Measurements from ENCODE around the gene STARD4. TPM values are rescaled to one million over a fixed set of nuclear protein-coding genes. Genes with fewer than 3 reads are reported as not detected.

Gene STARD4
- total RNA-seq, 1 experiment from 2014 or later, result 48.5 TPM

- ATAC-seq, result no peak
- Mint-ChIP-seq H3K27ac (peak overlapping the region; percentile 100), H3K27me3 (ENCODE audit: low read depth) (no peaks in the 10 kb centered on the region), H3K9me3 (no peaks in the 10 kb centered on the region), H3K4me1 (peaks cover 47% of the 10 kb centered on the region), H3K4me3 (peak overlapping the region; percentile 95), H3K36me3 (no peaks in the 10 kb centered on the region)
- TF ChIP-seq, protein P1, sequence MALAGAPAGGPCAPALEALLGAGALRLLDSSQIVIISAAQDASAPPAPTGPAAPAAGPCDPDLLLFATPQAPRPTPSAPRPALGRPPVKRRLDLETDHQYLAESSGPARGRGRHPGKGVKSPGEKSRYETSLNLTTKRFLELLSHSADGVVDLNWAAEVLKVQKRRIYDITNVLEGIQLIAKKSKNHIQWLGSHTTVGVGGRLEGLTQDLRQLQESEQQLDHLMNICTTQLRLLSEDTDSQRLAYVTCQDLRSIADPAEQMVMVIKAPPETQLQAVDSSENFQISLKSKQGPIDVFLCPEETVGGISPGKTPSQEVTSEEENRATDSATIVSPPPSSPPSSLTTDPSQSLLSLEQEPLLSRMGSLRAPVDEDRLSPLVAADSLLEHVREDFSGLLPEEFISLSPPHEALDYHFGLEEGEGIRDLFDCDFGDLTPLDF (CRISPR knock-in tag; IDR thresholded peaks at IDR 0.05), result no peak
- CTCF ChIA-PET, result interaction anchor here (1.3 to 3.5 kb wide), 3 partner anchors 12 to 52 kb away, joined by 3 to 21 read pairs (median 4); no protein-coding TSS in a partner anchor
- no peak for DNase-seq (ENCODE audit: low spot score)
- POLR2A ChIA-PET, result no interaction called here
These were observed 791 bp upstream of the STARD4 start for GRCh38 chr5:111513131-111513520.

GRCh38 chr5:111511831-111512374, 432 bp downstream of the STARD4 start:
- Mint-ChIP-seq H3K27ac (peak overlapping the region; percentile 97), H3K4me3 (peak overlapping the region; percentile 95), H3K4me1 (peaks cover 58% of the 10 kb centered on the region), H3K27me3 (ENCODE audit: low read depth) (no peaks in the 10 kb centered on the region), H3K9me3 (no peaks in the 10 kb centered on the region), H3K36me3 (no peaks in the 10 kb centered on the region)
- ChIA-PET POLR2A (interaction anchor here (0.6 to 2.0 kb wide), 6 partner anchors 19 to 247 kb away, joined by 3 to 6 read pairs (median 3); partner anchors contain the start of gene NREP), CTCF (interaction anchor here (1.3 to 3.5 kb wide), 3 partner anchors 13 to 50 kb away, joined by 3 to 21 read pairs (median 4); no protein-coding TSS in a partner anchor)
- ATAC-seq (peak; percentile 35), DNase-seq (ENCODE audit: low spot score) (peak; percentile 63)
- TF ChIP-seq ZNF263 (CRISPR knock-in tag; IDR thresholded peaks at IDR 0.05; ENCODE audit: low read depth) (no peak), CBFB (CRISPR knock-in tag; IDR thresholded peaks at IDR 0.05; ENCODE audit: low read depth) (0 out of 2 replicates have a peak, but pooled peaks have one; percentile 67), NFYB (CRISPR knock-in tag; conservative IDR thresholded peaks at IDR 0.05; ENCODE audit: low read depth) (no peak), KAT7 (CRISPR knock-in tag; IDR thresholded peaks at IDR 0.05; ENCODE audit: borderline replicate concordance) (no peak), ZNF425 (CRISPR knock-in tag; conservative IDR thresholded peaks at IDR 0.05) (no peak), USF1 (CRISPR knock-in tag; IDR thresholded peaks at IDR 0.05) (no peak), FOXP4 (CRISPR knock-in tag; IDR thresholded peaks at IDR 0.05) (no peak; the same call in 1 of the 2 replicates), ZNF138 (CRISPR knock-in tag; conservative IDR thresholded peaks at IDR 0.05) (peak; percentile 70; the same call in 1 of the 2 replicates), IRF1 (CRISPR knock-in tag; IDR thresholded peaks at IDR 0.05) (no peak), FOXJ3 (CRISPR knock-in tag; IDR thresholded peaks at IDR 0.05; ENCODE audit: borderline replicate concordance) (no peak), NR3C1 (CRISPR knock-in tag; conservative IDR thresholded peaks at IDR 0.05; ENCODE audit: low read depth) (0 out of 2 replicates have a peak, but pooled peaks have one; percentile 29), RELA (CRISPR knock-in tag; IDR thresholded peaks at IDR 0.05; ENCODE audit: borderline replicate concordance) (no peak), GTF2I (CRISPR knock-in tag; conservative IDR thresholded peaks at IDR 0.05) (peak; percentile 93), ZNF671 (CRISPR knock-in tag; IDR thresholded peaks at IDR 0.05) (no peak), ZBTB21 (CRISPR knock-in tag; IDR thresholded peaks at IDR 0.05; ENCODE audit: borderline replicate concordance) (0 out of 2 replicates have a peak, but pooled peaks have one; percentile 32), SMAD3 (CRISPR knock-in tag; IDR thresholded peaks at IDR 0.05; ENCODE audit: borderline replicate concordance) (no peak; the same call in 1 of the 2 replicates), ETV6 (CRISPR knock-in tag; IDR thresholded peaks at IDR 0.05) (no peak), ZBTB43 (CRISPR knock-in tag; IDR thresholded peaks at IDR 0.05) (peak; percentile 72; the same call in 1 of the 2 replicates), ZNF416 (CRISPR knock-in tag; IDR thresholded peaks at IDR 0.05) (no peak)
- TF ChIP-seq, protein P2, sequence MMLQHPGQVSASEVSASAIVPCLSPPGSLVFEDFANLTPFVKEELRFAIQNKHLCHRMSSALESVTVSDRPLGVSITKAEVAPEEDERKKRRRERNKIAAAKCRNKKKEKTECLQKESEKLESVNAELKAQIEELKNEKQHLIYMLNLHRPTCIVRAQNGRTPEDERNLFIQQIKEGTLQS (CRISPR knock-in tag; conservative IDR thresholded peaks at IDR 0.05), result no peak
- TF ChIP-seq, protein P1 (CRISPR knock-in tag; IDR thresholded peaks at IDR 0.05), result no peak; the same call in 1 of the 2 replicates
